Endothelial cell of umbilical vein (primary cell): ENCODE data around the gene ANXA6. TPM values are rescaled to one million over a fixed set of nuclear protein-coding genes. Genes with fewer than 3 reads are reported as not detected.

ENCODE experiments used
- BruUV-seq: library from RNA; stranded (reverse); fragments of 400-500 nt; replicated peaks from 2 replicates; lab custom pipeline; 2021; lab: Mats Ljungman, UMichigan
- CTCF ChIA-PET: fragments of 300-600, 350-600 bp; sonication (Branson Sonifier 250); formaldehyde crosslinking; loops from one replicate; lab custom pipeline; 2021; ENCODE audit warnings: antibody characterized with exemption, inconsistent platforms; lab: Charles Lee
- POLR2A ChIA-PET: fragments of 300-600, 350-600 bp; sonication (Branson Sonifier 250); formaldehyde crosslinking; loops from one replicate; lab custom pipeline; 2021; ENCODE audit warnings: antibody characterized with exemption, inconsistent platforms; lab: Charles Lee
- DNase-seq: peaks from one replicate; pipeline ENCODE4 v3.0.0-alpha.2; 2011; ENCODE audit warnings: low read depth, low spot score
- FAIRE-seq: peaks from 2 replicates; lab custom pipeline; 2011; peaks lifted over from hg19 to GRCh38; lab: Jason Lieb, UNC
- H2AFZ ChIP-seq: 2 replicates; pipeline ENCODE4 v1.6.0; 2012; ENCODE audit warnings: low read depth, low read length, control low read depth, inconsistent platforms
- H3K27ac ChIP-seq: 2 replicates; pipeline ENCODE4 v1.5.1; 2011; ENCODE audit warnings: low read depth, mild to moderate bottlenecking, control low read depth, low read length, moderate library complexity; ENCODE audit not compliant: insufficient read depth
- H3K27me3 ChIP-seq, 2 experiments: 2 replicates each; pipeline versions ENCODE4 v1.6.0 to v1.6.1; 2011; ENCODE audit warnings: low read length in 2 of 2, mixed read lengths in 1 of 2; ENCODE audit not compliant: control insufficient read depth in 2 of 2, insufficient read depth in 2 of 2
- H3K36me3 ChIP-seq, 2 experiments: 2 replicates in 1 of 2; 3 replicates in 1 of 2; pipeline ENCODE4 v1.5.1; 2011; ENCODE audit warnings: low read length in 2 of 2, mild to moderate bottlenecking in 1 of 2, moderate library complexity in 1 of 2; ENCODE audit not compliant: control insufficient read depth in 2 of 2, insufficient read depth in 2 of 2; ENCODE audit errors: extremely low read depth in 1 of 2
- H3K4me1 ChIP-seq: 3 replicates; pipeline ENCODE4 v1.5.1; 2011; ENCODE audit warnings: mild to moderate bottlenecking, low read length; ENCODE audit not compliant: control insufficient read depth, insufficient read depth; ENCODE audit errors: extremely low read depth
- H3K4me2 ChIP-seq: 2 replicates; pipeline ENCODE4 v1.6.1; 2011; ENCODE audit warnings: low read length, control low read depth, mixed read lengths; ENCODE audit not compliant: insufficient read depth
- H3K4me3 ChIP-seq, 3 experiments: fragments of 200-600 bp in 1 of 3; sonication (generic), shearing (Covaris generic) in 1 of 3; replicated peaks in 1 of 3; 2 replicates each; pipeline ENCODE4 v1.5.1; 2011 to 2016; ENCODE audit warnings: control low read depth in 3 of 3, low read length in 3 of 3, mild to moderate bottlenecking in 2 of 3, inconsistent platforms in 1 of 3, low read depth in 1 of 3, moderate library complexity in 1 of 3; ENCODE audit not compliant: insufficient read depth in 1 of 3
- H3K79me2 ChIP-seq: 2 replicates; pipeline ENCODE4 v1.6.0; 2012; ENCODE audit warnings: low read length, inconsistent platforms; ENCODE audit not compliant: control insufficient read depth, insufficient read depth
- H3K9ac ChIP-seq: replicated peaks from 2 replicates; pipeline ENCODE3; 2011; ENCODE audit warnings: low read length, control low read depth; ENCODE audit not compliant: insufficient read depth; ENCODE audit errors: extremely low read depth
- H3K9me1 ChIP-seq: replicated peaks from 3 replicates; pipeline ENCODE4 v1.6.0; 2011; ENCODE audit warnings: mild to moderate bottlenecking, low read length; ENCODE audit not compliant: control insufficient read depth, insufficient read depth; ENCODE audit errors: extremely low read depth
- H3K9me3 ChIP-seq: replicated peaks from 2 replicates; pipeline ENCODE4 v1.5.1; 2012; ENCODE audit warnings: low read length, inconsistent platforms; ENCODE audit not compliant: control insufficient read depth, insufficient read depth
- H4K20me1 ChIP-seq: replicated peaks from 2 replicates; pipeline ENCODE3; 2011; ENCODE audit warnings: mild to moderate bottlenecking, low read length; ENCODE audit not compliant: control insufficient read depth, insufficient read depth; ENCODE audit errors: extremely low read depth
- CTCF ChIP-seq, 2 donors: IDR thresholded peaks; 1 replicate in 1 of 2; 2 replicates in 1 of 2; pipeline ENCODE4 v1.5.1; 2011; ENCODE audit warnings: low read length in 2 of 2, mild to moderate bottlenecking in 2 of 2, moderate library complexity in 2 of 2, control low read depth in 1 of 2, inconsistent platforms in 1 of 2, low read depth in 1 of 2; ENCODE audit not compliant: insufficient read depth in 1 of 2; ENCODE audit errors: extremely low read depth in 1 of 2
- EZH2 ChIP-seq: IDR thresholded peaks from 2 replicates; pipeline ENCODE4 v1.6.1; 2012; ENCODE audit warnings: borderline replicate concordance, low read depth, mild to moderate bottlenecking, moderate library complexity, low read length, inconsistent platforms; ENCODE audit not compliant: severe bottlenecking
- FOS ChIP-seq: IDR thresholded peaks from 2 replicates; pipeline ENCODE4 v1.6.1; 2011; ENCODE audit warnings: mild to moderate bottlenecking, low read length, moderate library complexity, borderline replicate concordance; ENCODE audit not compliant: insufficient read depth
- GATA2 ChIP-seq: IDR thresholded peaks from 2 replicates; pipeline ENCODE4 v1.7.0; 2011; ENCODE audit warnings: low read depth, mild to moderate bottlenecking, moderate library complexity, mixed read lengths, low read length; ENCODE audit not compliant: insufficient read length, insufficient read depth
- JUN ChIP-seq: IDR thresholded peaks from 2 replicates; pipeline ENCODE4 v1.6.1; 2011; ENCODE audit warnings: borderline replicate concordance, low read depth; ENCODE audit not compliant: insufficient read length, insufficient read depth
- MAX ChIP-seq: IDR thresholded peaks from 2 replicates; pipeline ENCODE4 v1.6.1; 2011; ENCODE audit not compliant: insufficient read depth, insufficient read length
- MYC ChIP-seq: IDR thresholded peaks from one replicate; pipeline ENCODE4 v1.6.1; 2011; ENCODE audit warnings: mild to moderate bottlenecking, low read depth, low read length
- POLR2A ChIP-seq: IDR thresholded peaks from 2 replicates; pipeline ENCODE4 v1.6.1; 2012; ENCODE audit warnings: low read depth, mild to moderate bottlenecking, control low read depth, low read length
- POLR2AphosphoS5 ChIP-seq: IDR thresholded peaks from 2 replicates; pipeline ENCODE4 v1.6.1; 2012; ENCODE audit warnings: low read depth, mild to moderate bottlenecking, control low read depth, low read length, moderate library complexity; ENCODE audit not compliant: insufficient read depth
- dilution Hi-C: fragments of 300-500 bp; cut with MboI; formaldehyde crosslinking; loops from one replicate; pipeline ENCODE4 v1.15.0; 2019; ENCODE audit warnings: low sequenced_read_pairs; ENCODE audit not compliant: extremely low pct_ligation_motif_present
- intact Hi-C: fragments of 100-400 bp; cut with micrococcal nuclease; formaldehyde crosslinking; loops from one replicate; pipeline ENCODE4 v1.10.0; 2022
- polyA plus RNA-seq, 4 experiments: library from polyadenylated mRNA; depleted of rRNA in 3 of 4; stranded (reverse) in 3 of 4; unstranded in 1 of 4; fragments of >200 nt; gene quantifications; 2 replicates each; pipeline versions ENCODE4 v1.2.1 to v1.2.3, GENCODE V29; 2011 to 2012; ENCODE audit warnings: missing spikeins in 1 of 4
- total RNA-seq: library from RNA; stranded (reverse); gene quantifications from 2 replicates; pipeline ENCODE4 v1.2.3, GENCODE V29; 2021

Gene ANXA6
- total and polyA plus RNA-seq, 2 donors (not counting 3 experiments of a cell fraction or from before 2014, with no cell fraction given) = 195 to 266 TPM

GRCh38 chr5:151078490-151079262 is 78.9 kb downstream of the ANXA6 start:
- Histone ChIP-seq H3K36me3 (peaks cover 0 to 2% of the 10 kb centered on the region in 2 experiments), H3K4me3 (no peak overlapping the region), H2AFZ (no peak overlapping the region), H3K9me3 (no peaks in the 10 kb centered on the region), H3K4me1 (peaks cover 35% of the 10 kb centered on the region), H3K27me3 (no peaks in the 10 kb centered on the region), H3K4me2 (no peak overlapping the region), H3K9me1 (no peaks in the 10 kb centered on the region), H4K20me1 (no peaks in the 10 kb centered on the region), H3K9ac (no peak overlapping the region), H3K79me2 (peaks cover 30% of the 10 kb centered on the region), H3K27ac (peak overlapping the region; percentile 94)
- dilution Hi-C loops = no loop called here
- no peak for FAIRE-seq
- intact Hi-C loops = no loop called here
- ChIA-PET CTCF (interaction anchor here (1.5 to 4.0 kb wide), 2 partner anchors 28 to 37 kb away, joined by 8 to 26 read pairs; no protein-coding TSS in a partner anchor), POLR2A (no interaction called here)
- TF ChIP-seq MYC (no peak), POLR2AphosphoS5 (no peak), EZH2 (no peak), GATA2 (no peak), FOS (no peak), JUN (no peak), POLR2A (no peak), CTCF (IDR thresholded peaks at IDR 0.05; ENCODE audit: extremely low read depth in 1 of 2, insufficient read depth in 1 of 2, low read depth in 1 of 2, low read length in 2 of 2) (no peak), MAX (no peak)
- DNase-seq = no peak
- BruUV-seq = no TSS peak
